ENCODE measurements around the gene STYX. TPM values are rescaled to one million over a fixed set of nuclear protein-coding genes. Genes with fewer than 3 reads are reported as not detected.

The STYX gene
- total and polyA plus RNA-seq, 2 experiments from 2014 or later, result 8.9 to 11.4 TPM

DNA sequence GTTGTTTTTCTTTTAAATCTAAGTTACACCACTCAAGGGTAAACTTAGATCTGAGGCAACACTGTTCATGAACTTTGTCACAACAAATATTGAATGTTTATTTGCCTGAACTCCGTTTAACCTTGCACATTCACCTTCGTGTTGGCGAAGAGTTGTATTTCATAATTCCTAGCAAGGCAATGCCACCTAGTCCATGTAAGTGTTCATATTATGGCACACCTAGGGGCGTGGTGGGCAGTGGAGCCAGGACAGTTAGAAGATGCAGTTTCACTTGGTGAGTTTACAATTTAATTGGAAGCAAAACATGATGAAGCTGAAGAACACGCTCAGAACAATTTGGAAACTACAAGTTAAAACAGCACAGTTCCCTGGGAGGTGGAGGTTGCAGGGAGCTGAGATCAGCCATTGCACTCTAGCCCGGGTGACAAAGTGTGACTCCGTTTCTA is 91.9 kb downstream of the STYX start:
- no peaks in the 10 kb centered on the region for H3K9me3 ChIP-seq (ENCODE audit: low read depth)
- DNase-seq (ENCODE audit: low read depth in 1 of 2, low spot score in 1 of 2), result no peak
- H3K36me3 ChIP-seq, result no peaks in the 10 kb centered on the region
- no peaks in the 10 kb centered on the region for H3K4me1 ChIP-seq (ENCODE audit: low read depth)
- TF ChIP-seq, protein P1, sequence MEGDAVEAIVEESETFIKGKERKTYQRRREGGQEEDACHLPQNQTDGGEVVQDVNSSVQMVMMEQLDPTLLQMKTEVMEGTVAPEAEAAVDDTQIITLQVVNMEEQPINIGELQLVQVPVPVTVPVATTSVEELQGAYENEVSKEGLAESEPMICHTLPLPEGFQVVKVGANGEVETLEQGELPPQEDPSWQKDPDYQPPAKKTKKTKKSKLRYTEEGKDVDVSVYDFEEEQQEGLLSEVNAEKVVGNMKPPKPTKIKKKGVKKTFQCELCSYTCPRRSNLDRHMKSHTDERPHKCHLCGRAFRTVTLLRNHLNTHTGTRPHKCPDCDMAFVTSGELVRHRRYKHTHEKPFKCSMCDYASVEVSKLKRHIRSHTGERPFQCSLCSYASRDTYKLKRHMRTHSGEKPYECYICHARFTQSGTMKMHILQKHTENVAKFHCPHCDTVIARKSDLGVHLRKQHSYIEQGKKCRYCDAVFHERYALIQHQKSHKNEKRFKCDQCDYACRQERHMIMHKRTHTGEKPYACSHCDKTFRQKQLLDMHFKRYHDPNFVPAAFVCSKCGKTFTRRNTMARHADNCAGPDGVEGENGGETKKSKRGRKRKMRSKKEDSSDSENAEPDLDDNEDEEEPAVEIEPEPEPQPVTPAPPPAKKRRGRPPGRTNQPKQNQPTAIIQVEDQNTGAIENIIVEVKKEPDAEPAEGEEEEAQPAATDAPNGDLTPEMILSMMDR (IDR thresholded peaks at IDR 0.05; ENCODE audit: low read depth, low read length), result no peak
- H3K27me3 ChIP-seq, result no peaks in the 10 kb centered on the region
- H3K4me3 ChIP-seq, result no peak overlapping the region
- H3K27ac ChIP-seq, result no peak overlapping the region

GRCh38 chr14:52824462-52824861 is 94.5 kb downstream of the STYX start:
- Histone ChIP-seq H3K4me1 (ENCODE audit: low read depth) (no peaks in the 10 kb centered on the region), H3K4me3 (no peak overlapping the region), H3K27ac (no peak overlapping the region), H3K9me3 (ENCODE audit: low read depth) (no peaks in the 10 kb centered on the region), H3K27me3 (no peaks in the 10 kb centered on the region), H3K36me3 (no peaks in the 10 kb centered on the region)
- TF ChIP-seq, protein P1 (IDR thresholded peaks at IDR 0.05; ENCODE audit: low read depth, low read length), result no peak
- DNase-seq (ENCODE audit: low read depth in 1 of 2, low spot score in 1 of 2), result no peak

Other genes starting within 250 kb of the STYX start
- gene TXNDC16, start 177.7 kb upstream of the STYX start, total RNA-seq, result 4.7 and 7.8 TPM in 2 replicates
- gene TXNDC16, start 177.7 kb upstream of the STYX start, polyA plus RNA-seq, result 6.9 and 10.7 TPM in 2 replicates
- gene GPR137C, start 177.3 kb upstream of the STYX start, total RNA-seq, result 1.4 and 1.7 TPM in 2 replicates
- gene GPR137C, start 177.3 kb upstream of the STYX start, polyA plus RNA-seq, result 1.1 and 2.7 TPM in 2 replicates
- gene ERO1A, start 34.6 kb upstream of the STYX start, total RNA-seq, result 57.9 and 58.0 TPM in 2 replicates
- 38.8 and 52.4 TPM in 2 replicates for gene ERO1A, start 34.6 kb upstream of the STYX start, polyA plus RNA-seq
- 140 and 151 TPM in 2 replicates for gene PSMC6, start 23.0 kb upstream of the STYX start, total RNA-seq
- gene PSMC6, start 23.0 kb upstream of the STYX start, polyA plus RNA-seq, result 135 and 161 TPM in 2 replicates
- gene GNPNAT1, start 61.4 kb downstream of the STYX start, total RNA-seq, result 9.6 and 10.8 TPM in 2 replicates
- gene GNPNAT1, start 61.4 kb downstream of the STYX start, polyA plus RNA-seq, result 13.0 and 14.2 TPM in 2 replicates
- 79.8 and 114 TPM in 2 replicates for gene FERMT2, start 220.9 kb downstream of the STYX start, total RNA-seq
- 68.8 and 75.2 TPM in 2 replicates for gene FERMT2, start 220.9 kb downstream of the STYX start, polyA plus RNA-seq